ENCODE measurements around the gene KIF26A.

- TF ChIP-seq CTCF (IDR thresholded peaks at IDR 0.05) (no peak), POLR2A (IDR thresholded peaks at IDR 0.05) (no peak)
Measured at GRCh38 chr14:104117341-104118005, 20.9 kb upstream of the KIF26A start.

All from prostate gland (tissue), 2 donors.